ENCODE measurements around the gene OR11A1. TPM values are rescaled to one million over a fixed set of nuclear protein-coding genes. Genes with fewer than 3 reads are reported as not detected.

The OR11A1 gene
- total RNA-seq = not detected in 2 replicates
- long read RNA-seq = 0 reads

- DNase-seq (ENCODE audit: low spot score, unreplicated experiment) = no peak
- H3K27me3 Mint-ChIP-seq = peaks cover 22% of the 10 kb centered on the region
- H3K4me3 Mint-ChIP-seq (ENCODE audit: low read depth) = no peak within 1 kb of the TSS
- no peak within 1 kb of the TSS for H3K27ac Mint-ChIP-seq
- peaks cover 4% of the 10 kb centered on the region for H3K4me1 Mint-ChIP-seq (ENCODE audit: low read depth)
- no peak for TF ChIP-seq CTCF (IDR thresholded peaks at IDR 0.05; ENCODE audit: unreplicated experiment)
- no peaks in the 10 kb centered on the region for H3K9me3 Mint-ChIP-seq (ENCODE audit: low read depth)
- H3K36me3 Mint-ChIP-seq (ENCODE audit: insufficient read depth) = no peaks in the 10 kb centered on the region
Measured at GRCh38 chr6:29456971-29457370, at the start of gene OR11A1, which contains the start of gene OR2H1. TSS of gene OR11A1 (minus strand) at chr6:29457071. CDS start at chr6:29427641, 29,430 bp downstream. TSS of gene OR2H1 (plus strand) at chr6:29457155. CDS start at chr6:29461770, 4,615 bp downstream.

GRCh38 chr6:29506446-29507067 lies 49.7 kb upstream of the OR11A1 start:
- no peak for TF ChIP-seq CTCF (IDR thresholded peaks at IDR 0.05; ENCODE audit: unreplicated experiment)
- no peak overlapping the region for H3K27ac Mint-ChIP-seq
- no peaks in the 10 kb centered on the region for H3K4me1 Mint-ChIP-seq (ENCODE audit: low read depth)
- H3K27me3 Mint-ChIP-seq = peaks cover 21% of the 10 kb centered on the region
- DNase-seq (ENCODE audit: low spot score, unreplicated experiment) = no peak
- H3K4me3 Mint-ChIP-seq (ENCODE audit: low read depth) = no peak overlapping the region
- no peaks in the 10 kb centered on the region for H3K36me3 Mint-ChIP-seq (ENCODE audit: insufficient read depth)
- no peaks in the 10 kb centered on the region for H3K9me3 Mint-ChIP-seq (ENCODE audit: low read depth)

- no peak for DNase-seq (ENCODE audit: low spot score, unreplicated experiment)
- Mint-ChIP-seq H3K27me3 (peaks cover 14% of the 10 kb centered on the region), H3K4me3 (ENCODE audit: low read depth) (no peak overlapping the region), H3K9me3 (ENCODE audit: low read depth) (no peaks in the 10 kb centered on the region), H3K4me1 (ENCODE audit: low read depth) (no peaks in the 10 kb centered on the region), H3K27ac (no peak overlapping the region), H3K36me3 (ENCODE audit: insufficient read depth) (no peaks in the 10 kb centered on the region)
- TF ChIP-seq CTCF (IDR thresholded peaks at IDR 0.05; ENCODE audit: unreplicated experiment) = no peak
Measured at GRCh38 chr6:29505808-29506207, 48.9 kb upstream of the OR11A1 start.

- Mint-ChIP-seq H3K9me3 (ENCODE audit: low read depth) (no peaks in the 10 kb centered on the region), H3K36me3 (ENCODE audit: insufficient read depth) (no peaks in the 10 kb centered on the region), H3K27me3 (peaks cover 12% of the 10 kb centered on the region), H3K4me3 (ENCODE audit: low read depth) (no peak overlapping the region), H3K4me1 (ENCODE audit: low read depth) (no peaks in the 10 kb centered on the region), H3K27ac (no peak overlapping the region)
- TF ChIP-seq CTCF (IDR thresholded peaks at IDR 0.05; ENCODE audit: unreplicated experiment) = no peak
- no peak for DNase-seq (ENCODE audit: low spot score, unreplicated experiment)
Measured at GRCh38 chr6:29504961-29505360, 48.1 kb upstream of the OR11A1 start.

GRCh38 chr6:29502597-29502996 lies 45.7 kb upstream of the OR11A1 start:
- no peaks in the 10 kb centered on the region for H3K36me3 Mint-ChIP-seq (ENCODE audit: insufficient read depth)
- DNase-seq (ENCODE audit: low spot score, unreplicated experiment) = no peak
- no peak overlapping the region for H3K27ac Mint-ChIP-seq
- H3K4me3 Mint-ChIP-seq (ENCODE audit: low read depth) = no peak overlapping the region
- no peaks in the 10 kb centered on the region for H3K4me1 Mint-ChIP-seq (ENCODE audit: low read depth)
- TF ChIP-seq CTCF (IDR thresholded peaks at IDR 0.05; ENCODE audit: unreplicated experiment) = no peak
- peaks cover 6% of the 10 kb centered on the region for H3K27me3 Mint-ChIP-seq
- no peaks in the 10 kb centered on the region for H3K9me3 Mint-ChIP-seq (ENCODE audit: low read depth)

All from progenitor cell of endocrine pancreas (in vitro differentiated cells).